HepG2 (cell line): ENCODE data around the gene BMP8B. TPM values are rescaled to one million over a fixed set of nuclear protein-coding genes. Genes with fewer than 3 reads are reported as not detected.

ENCODE experiments used
- ATAC-seq: fragments of 200-7000 bp; cut with Tn5 transposase; 3 replicates; pipeline ENCODE4 v1.9.1; 2020; ENCODE audit warnings: mild to moderate bottlenecking, moderate library complexity
- BruUV-seq: library from RNA; stranded (reverse); fragments of 400-500 nt; replicated peaks from 2 replicates; lab custom pipeline; 2021; lab: Mats Ljungman, UMichigan
- CTCF ChIA-PET: fragments of 300-600 bp; formaldehyde crosslinking; extraction: SDS; loops from one replicate; lab custom pipeline; 2021; ENCODE audit warnings: low total read pairs, inconsistent platforms, low intra/inter-chr PET ratio; lab: Yijun Ruan, JAX
- POLR2A ChIA-PET: fragments of 350-600 bp; sonication (Branson Sonifier 250); formaldehyde crosslinking; loops from one replicate; lab custom pipeline; 2020; ENCODE audit warnings: antibody characterized with exemption, inconsistent platforms; lab: Yijun Ruan, JAX
- DNase-seq: peaks from one replicate; pipeline ENCODE4 v3.0.0-alpha.2; 2015; ENCODE audit warnings: low spot score
- FAIRE-seq: peaks from 3 replicates; lab custom pipeline; 2011; peaks lifted over from hg19 to GRCh38; lab: Jason Lieb, UNC
- H2AFZ ChIP-seq: one replicate; pipeline ENCODE4 v1.6.1; 2011; ENCODE audit warnings: low read length, inconsistent platforms
- H3K27ac ChIP-seq: fragments of 300-600 bp; 3 replicates; pipeline ENCODE4 v1.8.0; 2011; ENCODE audit warnings: mixed run types, mild to moderate bottlenecking, mixed read lengths, low read length, inconsistent platforms; ENCODE audit not compliant: insufficient read depth; ENCODE audit errors: extremely low read length
- H3K27me3 ChIP-seq, 2 experiments: fragments of 200-600 bp in 1 of 2; 2 replicates in 1 of 2; 3 replicates in 1 of 2; pipeline versions ENCODE4 v1.6.0 to v1.8.0; 2011; ENCODE audit warnings: low read length in 2 of 2, mild to moderate bottlenecking in 2 of 2, moderate library complexity in 2 of 2, inconsistent platforms in 1 of 2; ENCODE audit not compliant: insufficient read depth in 2 of 2, control insufficient read depth in 1 of 2
- H3K36me3 ChIP-seq, 2 experiments: fragments of 200-600 bp in 1 of 2; replicated peaks in 1 of 2; 2 replicates in 1 of 2; 3 replicates in 1 of 2; pipeline versions ENCODE4 v1.5.1 to v1.8.0; 2011; ENCODE audit warnings: low read length in 2 of 2, inconsistent platforms in 1 of 2; ENCODE audit not compliant: insufficient read depth in 2 of 2, control insufficient read depth in 1 of 2
- H3K4me1 ChIP-seq: 2 replicates; pipeline ENCODE4 v1.5.1; 2012; ENCODE audit warnings: low read length, inconsistent platforms; ENCODE audit not compliant: insufficient read depth
- H3K4me2 ChIP-seq: 2 replicates; pipeline ENCODE4 v1.6.0; 2011; ENCODE audit warnings: low read depth, low read length, inconsistent platforms
- H3K4me3 ChIP-seq, 3 experiments: fragments of 200-600 bp in 1 of 3; sonication (generic), shearing (Covaris generic) in 1 of 3; replicated peaks in 1 of 3; 2 replicates each; pipeline ENCODE4 v1.5.1; 2011 to 2016; ENCODE audit warnings: low read length in 3 of 3, inconsistent platforms in 2 of 3, low read depth in 2 of 3, mild to moderate bottlenecking in 2 of 3, control low read depth in 1 of 3, mixed read lengths in 1 of 3; ENCODE audit not compliant: insufficient read depth in 1 of 3
- H3K79me2 ChIP-seq: one replicate; pipeline ENCODE4 v1.6.1; 2011; ENCODE audit warnings: low read length, inconsistent platforms; ENCODE audit not compliant: insufficient read depth
- H3K9ac ChIP-seq: 2 replicates; pipeline ENCODE4 v1.6.0; 2011; ENCODE audit warnings: mild to moderate bottlenecking, low read depth, low read length, inconsistent platforms; ENCODE audit not compliant: insufficient read depth
- H3K9me3 ChIP-seq: 2 replicates; pipeline ENCODE4 v1.5.1; 2012; ENCODE audit warnings: mild to moderate bottlenecking, low read length
- H4K20me1 ChIP-seq: 2 replicates; pipeline ENCODE4 v1.6.0; 2011; ENCODE audit warnings: inconsistent platforms, mild to moderate bottlenecking, low read length, moderate library complexity; ENCODE audit not compliant: insufficient read depth
- BCL6 ChIP-seq: IDR thresholded peaks from 2 replicates; pipeline ENCODE4 v1.6.1; 2016; ENCODE audit warnings: missing genetic modification reagents, missing compliant biosample characterization
- PLRG1 ChIP-seq: fragments of 450-650 bp; conservative IDR thresholded peaks from 2 replicates; pipeline ENCODE4 v1.6.1; 2016
- POGZ ChIP-seq: sonication (generic); formaldehyde crosslinking; IDR thresholded peaks from 2 replicates; pipeline ENCODE4 v1.4.0; 2020; ENCODE audit warnings: mild to moderate bottlenecking, missing genetic modification reagents
- WGBS: methylation state at CpG from one replicate; pipeline ENCODE4 v1.1.6; 2017; ENCODE audit warnings: low lambda C conversion rate; 5-methylcytosine and 5-hydroxymethylcytosine counted together
- in situ Hi-C: cut with HindIII; loops from 2 replicates; pipeline ENCODE4 v1.10.0; 2017; ENCODE audit warnings: low pct_unique_long_range_greater_than_20kb; ENCODE audit not compliant: extremely low pct_ligation_motif_present
- intact Hi-C: fragments of 100-400 bp; cut with micrococcal nuclease; formaldehyde crosslinking; loops from one replicate; pipeline ENCODE4 v1.10.0; 2022; ENCODE audit not compliant: unreplicated experiment
- polyA plus RNA-seq, 8 experiments: library from polyadenylated mRNA; depleted of rRNA in 3 of 8; stranded (reverse) in 7 of 8; unstranded in 1 of 8; fragments of >200 nt; fragmentation: Illumina TruSeq in 4 of 8; extraction: Trizol in 4 of 8; gene quantifications; 2 replicates each; pipeline versions ENCODE4 v1.2.1 to v1.2.3, GENCODE V29; 2011 to 2016; ENCODE audit warnings: low read depth in 4 of 8, missing spikeins in 1 of 8, mixed read lengths in 1 of 8; ENCODE audit not compliant: insufficient read depth in 1 of 8
- total RNA-seq, 5 experiments: library from RNA; depleted of rRNA; stranded (reverse); fragments of >200 nt; fragmentation: Illumina TruSeq; extraction: Trizol; gene quantifications; 2 replicates each; pipeline ENCODE4 v1.2.3, GENCODE V29; 2016; ENCODE audit warnings: low read depth in 1 of 5
- TF ChIP-seq, protein P1 (sequence below): sonication (generic); formaldehyde crosslinking; IDR thresholded peaks from 2 replicates; pipeline ENCODE4 v1.5.1; 2020; ENCODE audit warnings: mild to moderate bottlenecking, missing genetic modification reagents
- TF ChIP-seq, protein P2 (sequence below): sonication (generic); formaldehyde crosslinking; IDR thresholded peaks from 2 replicates; pipeline ENCODE4 v1.8.0; 2022; ENCODE audit warnings: missing genetic modification reagents, mild to moderate bottlenecking, inconsistent platforms, borderline replicate concordance
- TF ChIP-seq, protein P3 (sequence below): sonication (generic); formaldehyde crosslinking; conservative IDR thresholded peaks from 2 replicates; pipeline ENCODE4 v1.8.1; 2023; ENCODE audit warnings: missing genetic modification reagents
- TF ChIP-seq, protein P4 (sequence below): sonication (generic); formaldehyde crosslinking; IDR thresholded peaks from 2 replicates; pipeline ENCODE4 v1.4.0; 2020; ENCODE audit warnings: missing genetic modification reagents

Gene BMP8B
- total and polyA plus RNA-seq, 2 of the 13 experiments (the other 11 are each of a cell fraction or from before 2014, with no cell fraction given) = 0.29 to 0.41 TPM

DNA sequence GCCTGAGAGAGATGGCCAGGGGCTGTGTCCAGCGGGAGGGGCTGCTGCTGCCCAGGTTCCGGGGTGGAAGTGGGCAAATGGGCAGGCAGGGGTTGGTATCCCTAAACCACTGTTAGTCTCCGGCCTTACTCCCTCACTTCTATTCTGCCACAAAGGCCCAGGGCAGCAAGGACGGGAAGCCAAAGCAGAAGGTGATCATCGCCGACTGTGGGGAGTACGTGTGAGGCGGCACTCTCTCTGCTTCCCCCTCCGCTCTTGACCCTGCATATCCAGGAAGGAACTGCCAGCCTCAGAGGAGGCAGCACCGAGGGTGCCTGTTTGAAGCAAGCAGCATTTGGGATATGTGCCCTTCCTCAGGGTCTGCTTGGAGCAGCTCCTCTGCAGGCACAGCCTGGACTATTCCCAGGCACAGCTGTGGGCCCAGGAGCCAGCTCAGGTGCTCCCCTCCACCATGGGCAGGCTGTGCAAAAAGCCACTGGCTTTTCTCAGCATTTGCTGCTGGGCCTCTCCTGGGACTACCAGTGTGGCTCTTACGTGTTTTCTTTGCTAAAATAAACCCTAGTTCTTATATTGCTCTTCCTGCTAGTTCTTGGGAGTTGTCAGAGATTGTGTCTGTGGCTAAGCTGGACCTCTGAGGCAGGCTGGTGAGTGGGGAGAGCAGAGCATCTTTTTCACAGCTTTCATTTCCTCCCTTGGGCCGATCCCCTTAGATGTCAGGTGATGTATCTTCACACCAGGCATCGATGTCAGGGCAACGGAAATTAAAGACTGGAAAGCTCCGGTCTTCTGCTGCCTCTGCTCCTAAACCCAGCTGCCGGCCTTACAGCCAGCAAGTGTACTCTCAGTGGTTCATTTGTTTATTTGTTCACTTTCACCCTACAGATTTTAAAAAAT lies 35.3 kb downstream of the BMP8B start:
- WGBS = 76% methylated on average over 12 of the region's 16 CpGs
- Histone ChIP-seq H3K4me2 (no peak overlapping the region), H3K4me3 (no peak overlapping the region), H3K79me2 (no peaks in the 10 kb centered on the region), H3K9me3 (no peaks in the 10 kb centered on the region), H3K27ac (no peak overlapping the region), H3K36me3 (peaks cover 5 to 50% of the 10 kb centered on the region in 2 experiments; a peak in 4 of 5 replicates), H3K9ac (no peak overlapping the region), H3K27me3 (no peaks in the 10 kb centered on the region), H3K4me1 (no peaks in the 10 kb centered on the region), H4K20me1 (no peaks in the 10 kb centered on the region), H2AFZ (no peak overlapping the region)
- TF ChIP-seq PLRG1 = no peak
- TF ChIP-seq, protein P1, sequence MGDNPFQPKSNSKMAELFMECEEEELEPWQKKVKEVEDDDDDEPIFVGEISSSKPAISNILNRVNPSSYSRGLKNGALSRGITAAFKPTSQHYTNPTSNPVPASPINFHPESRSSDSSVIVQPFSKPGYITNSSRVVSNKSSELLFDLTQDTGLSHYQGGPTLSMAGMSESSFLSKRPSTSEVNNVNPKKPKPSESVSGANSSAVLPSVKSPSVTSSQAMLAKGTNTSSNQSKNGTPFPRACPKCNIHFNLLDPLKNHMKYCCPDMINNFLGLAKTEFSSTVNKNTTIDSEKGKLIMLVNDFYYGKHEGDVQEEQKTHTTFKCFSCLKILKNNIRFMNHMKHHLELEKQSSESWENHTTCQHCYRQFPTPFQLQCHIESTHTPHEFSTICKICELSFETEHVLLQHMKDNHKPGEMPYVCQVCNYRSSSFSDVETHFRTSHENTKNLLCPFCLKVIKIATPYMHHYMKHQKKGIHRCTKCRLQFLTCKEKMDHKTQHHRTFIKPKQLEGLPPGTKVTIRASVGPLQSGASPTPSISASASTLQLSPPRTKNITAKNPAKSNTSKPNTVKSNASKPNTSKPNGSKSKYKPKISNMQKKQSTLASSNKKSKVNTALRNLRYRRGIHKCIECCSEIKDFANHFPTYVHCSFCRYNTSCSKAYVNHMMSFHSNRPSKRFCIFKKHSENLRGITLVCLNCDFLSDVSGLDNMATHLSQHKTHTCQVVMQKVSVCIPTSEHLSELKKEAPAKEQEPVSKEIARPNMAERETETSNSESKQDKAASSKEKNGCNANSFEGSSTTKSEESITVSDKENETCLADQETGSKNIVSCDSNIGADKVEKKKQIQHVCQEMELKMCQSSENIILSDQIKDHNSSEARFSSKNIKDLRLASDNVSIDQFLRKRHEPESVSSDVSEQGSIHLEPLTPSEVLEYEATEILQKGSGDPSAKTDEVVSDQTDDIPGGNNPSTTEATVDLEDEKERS (CRISPR knock-in tag) = no peak
- TF ChIP-seq, protein P2, sequence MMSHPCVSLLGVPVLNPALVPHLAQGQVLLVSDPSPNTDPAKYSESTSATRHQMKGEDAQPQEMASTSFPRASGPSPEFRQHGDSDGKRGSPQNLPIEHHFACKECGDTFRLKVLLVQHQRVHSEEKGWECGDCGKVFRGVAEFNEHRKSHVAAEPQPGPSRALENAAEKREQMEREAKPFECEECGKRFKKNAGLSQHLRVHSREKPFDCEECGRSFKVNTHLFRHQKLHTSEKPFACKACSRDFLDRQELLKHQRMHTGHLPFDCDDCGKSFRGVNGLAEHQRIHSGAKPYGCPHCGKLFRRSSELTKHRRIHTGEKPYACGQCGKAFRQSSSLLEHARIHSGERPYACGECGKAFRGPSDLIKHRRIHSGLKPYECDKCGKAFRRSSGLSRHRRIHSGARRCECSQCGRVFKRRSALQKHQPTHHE (CRISPR knock-in tag) = no peak
- TF ChIP-seq POGZ (CRISPR knock-in tag) = no peak
- TF ChIP-seq BCL6 (CRISPR knock-in tag) = no peak
- TF ChIP-seq, protein P3, sequence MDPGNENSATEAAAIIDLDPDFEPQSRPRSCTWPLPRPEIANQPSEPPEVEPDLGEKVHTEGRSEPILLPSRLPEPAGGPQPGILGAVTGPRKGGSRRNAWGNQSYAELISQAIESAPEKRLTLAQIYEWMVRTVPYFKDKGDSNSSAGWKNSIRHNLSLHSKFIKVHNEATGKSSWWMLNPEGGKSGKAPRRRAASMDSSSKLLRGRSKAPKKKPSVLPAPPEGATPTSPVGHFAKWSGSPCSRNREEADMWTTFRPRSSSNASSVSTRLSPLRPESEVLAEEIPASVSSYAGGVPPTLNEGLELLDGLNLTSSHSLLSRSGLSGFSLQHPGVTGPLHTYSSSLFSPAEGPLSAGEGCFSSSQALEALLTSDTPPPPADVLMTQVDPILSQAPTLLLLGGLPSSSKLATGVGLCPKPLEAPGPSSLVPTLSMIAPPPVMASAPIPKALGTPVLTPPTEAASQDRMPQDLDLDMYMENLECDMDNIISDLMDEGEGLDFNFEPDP (CRISPR knock-in tag) = no peak
- TF ChIP-seq, protein P4, sequence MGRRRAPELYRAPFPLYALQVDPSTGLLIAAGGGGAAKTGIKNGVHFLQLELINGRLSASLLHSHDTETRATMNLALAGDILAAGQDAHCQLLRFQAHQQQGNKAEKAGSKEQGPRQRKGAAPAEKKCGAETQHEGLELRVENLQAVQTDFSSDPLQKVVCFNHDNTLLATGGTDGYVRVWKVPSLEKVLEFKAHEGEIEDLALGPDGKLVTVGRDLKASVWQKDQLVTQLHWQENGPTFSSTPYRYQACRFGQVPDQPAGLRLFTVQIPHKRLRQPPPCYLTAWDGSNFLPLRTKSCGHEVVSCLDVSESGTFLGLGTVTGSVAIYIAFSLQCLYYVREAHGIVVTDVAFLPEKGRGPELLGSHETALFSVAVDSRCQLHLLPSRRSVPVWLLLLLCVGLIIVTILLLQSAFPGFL (CRISPR knock-in tag) = no peak
- CTCF ChIA-PET = no interaction called here
- no peak for ATAC-seq
- no peak for DNase-seq
- FAIRE-seq = no peak
- in situ Hi-C loops (no loop called here), intact Hi-C loops (no loop called here)
- no TSS peak for BruUV-seq
- POLR2A ChIA-PET = no interaction called here
